T-cell (primary cell): ENCODE data around the gene AMOTL2. TPM values are rescaled to one million over a fixed set of nuclear protein-coding genes. Genes with fewer than 3 reads are reported as not detected.
A peak's percentile ranks its signal among the peaks of the same experiment; 100 is the strongest.

ENCODE experiments used
- ATAC-seq, 4 experiments: fragments of 200-7000 bp in 3 of 4; fragments of 150-1000 bp in 1 of 4; cut with Tn5 transposase; replicated peaks in 1 of 4; 1 replicate in 3 of 4; 2 replicates in 1 of 4; pipeline ENCODE4 v1.10.0; 2021; ENCODE audit warnings: moderate library complexity in 3 of 4, mild to moderate bottlenecking in 2 of 4, moderate number of reproducible peaks in 1 of 4
- CTCF ChIA-PET, 2 donors: fragments of 300-600 bp; sonication (Branson Sonifier 250); formaldehyde crosslinking; loops; one replicate each; lab custom pipeline; 2022; ENCODE audit warnings: antibody characterized with exemption in 2 of 2; lab: Charles Lee
- POLR2A ChIA-PET, 2 donors: fragments of 300-600 bp; sonication (Branson Sonifier 250); formaldehyde crosslinking; loops; one replicate each; lab custom pipeline; 2022; ENCODE audit warnings: antibody characterized with exemption in 2 of 2; lab: Charles Lee
- DNase-seq, 35 experiments: peaks; one replicate each; pipeline versions ENCODE4 v3.0.0 to v3.0.0-alpha.2; 2013 to 2023
- H3K27ac ChIP-seq: one replicate; pipeline ENCODE4 v1.5.1; 2013; ENCODE audit warnings: low read length
- H3K27me3 ChIP-seq, 2 experiments: replicated peaks in 1 of 2; 1 replicate in 1 of 2; 2 replicates in 1 of 2; pipeline versions ENCODE4 v1.6.1 to v1.7.0; 2013; ENCODE audit warnings: low read length in 1 of 2, mixed read lengths in 1 of 2; ENCODE audit not compliant: control insufficient read depth in 2 of 2, insufficient read depth in 2 of 2; ENCODE audit errors: extremely low read depth in 1 of 2
- H3K36me3 ChIP-seq, 2 donors: 1 replicate in 1 of 2; 2 replicates in 1 of 2; pipeline versions ENCODE4 v1.6.1 to v1.7.0; 2013; ENCODE audit warnings: low read length in 1 of 2; ENCODE audit not compliant: control insufficient read depth in 2 of 2, insufficient read depth in 1 of 2; ENCODE audit errors: extremely low read depth in 1 of 2
- H3K4me1 ChIP-seq, 2 experiments: 1 replicate in 1 of 2; 2 replicates in 1 of 2; pipeline versions ENCODE4 v1.6.1 to v1.7.0; 2013; ENCODE audit warnings: low read length in 2 of 2, mixed read lengths in 1 of 2; ENCODE audit not compliant: insufficient read depth in 2 of 2, control insufficient read depth in 1 of 2; ENCODE audit errors: extremely low read depth in 1 of 2
- H3K4me3 ChIP-seq, 2 donors: 1 replicate in 1 of 2; 2 replicates in 1 of 2; pipeline versions ENCODE4 v1.5.1 to v1.7.0; 2013; ENCODE audit warnings: mild to moderate bottlenecking in 2 of 2, low read length in 1 of 2, moderate library complexity in 1 of 2; ENCODE audit not compliant: control insufficient read depth in 1 of 2; ENCODE audit errors: extremely low read depth in 1 of 2
- H3K9me3 ChIP-seq: 2 replicates; pipeline ENCODE4 v1.7.0; 2013
- H3K27ac Mint-ChIP-seq, 2 donors: one replicate each; pipeline ENCODE4 v1.8.0; 2020 to 2021; ENCODE audit warnings: mild to moderate bottlenecking in 2 of 2, mixed read lengths in 2 of 2
- H3K27me3 Mint-ChIP-seq, 2 donors: one replicate each; pipeline ENCODE4 v1.8.0; 2021 to 2022; ENCODE audit warnings: mixed read lengths in 2 of 2
- H3K36me3 Mint-ChIP-seq: one replicate; pipeline ENCODE4 v1.8.0; 2021; ENCODE audit warnings: mixed read lengths
- H3K4me1 Mint-ChIP-seq, 3 donors: one replicate each; pipeline ENCODE4 v1.8.0; 2020 to 2022; ENCODE audit warnings: mixed read lengths in 3 of 3, mild to moderate bottlenecking in 1 of 3
- H3K4me3 Mint-ChIP-seq, 3 donors: one replicate each; pipeline ENCODE4 v1.8.0; 2020 to 2022; ENCODE audit warnings: mild to moderate bottlenecking in 3 of 3, mixed read lengths in 3 of 3, moderate library complexity in 3 of 3
- H3K9me3 Mint-ChIP-seq, 3 donors: one replicate each; pipeline ENCODE4 v1.8.0; 2020 to 2022; ENCODE audit warnings: mixed read lengths in 3 of 3
- WGBS: methylation state at CpG from one replicate; pipeline ENCODE4 v1.1.5; 2013; ENCODE audit warnings: missing lambda C conversion rate; ENCODE audit not compliant: insufficient coverage; 5-methylcytosine and 5-hydroxymethylcytosine counted together
- total RNA-seq, 35 experiments: library from RNA in 6 of 35; stranded (reverse) in 6 of 35; fragments of 120-200 nt in 1 of 35; gene quantifications; one replicate each; pipeline versions ENCODE4 v1.2.1 to v1.2.4 and lab custom pipeline; 2013 to 2026

AMOTL2 gene
- total RNA-seq, 5 donors from 2014 or later (not counting 1 experiment from before 2014, with no cell fraction given), result 0.20 to 0.96 (median 0.76) TPM; not detected in 2

- Mint-ChIP-seq H3K27ac (no peak overlapping the region), H3K9me3 (no peaks in the 10 kb centered on the region), H3K4me3 (no peak overlapping the region), H3K27me3 (peaks cover 22 to 46% of the 10 kb centered on the region in 2 donors), H3K36me3 (no peaks in the 10 kb centered on the region), H3K4me1 (peaks cover 10 to 14% (median 13%) of the 10 kb centered on the region in 3 donors)
- ATAC-seq, result no peak
- ChIA-PET CTCF (interaction anchor here in 1 of 2 donors (0.7 kb wide), 1 partner anchor 13 kb away, joined by 3 read pairs; no protein-coding TSS in a partner anchor), POLR2A (no interaction called here)
- Histone ChIP-seq H3K4me1 (peaks cover 0 to 18% of the 10 kb centered on the region in 2 experiments), H3K36me3 (no peaks in the 10 kb centered on the region), H3K4me3 (no peak overlapping the region), H3K27me3 (peaks cover 4 to 48% of the 10 kb centered on the region in 2 experiments), H3K9me3 (no peaks in the 10 kb centered on the region), H3K27ac (no peak overlapping the region)
- no peak for DNase-seq
- WGBS, result 93% methylated on average over 3 of the region's 5 CpGs
Measured at GRCh38 chr3:134376786-134377426, 2.7 kb upstream of the AMOTL2 start.

GRCh38 chr3:134376385-134376765 is 2.1 kb upstream of the AMOTL2 start:
- no peak overlapping the region for H3K27ac ChIP-seq
- peaks cover 4 to 45% of the 10 kb centered on the region in 2 experiments for H3K27me3 ChIP-seq
- Mint-ChIP-seq H3K4me1 (peaks cover 10 to 14% (median 13%) of the 10 kb centered on the region in 3 donors), H3K27me3 (peaks cover 22 to 46% of the 10 kb centered on the region in 2 donors), H3K27ac (no peak overlapping the region), H3K9me3 (no peaks in the 10 kb centered on the region), H3K36me3 (no peaks in the 10 kb centered on the region), H3K4me3 (no peak overlapping the region)
- ATAC-seq (no peak), DNase-seq (no peak)
- no peaks in the 10 kb centered on the region for H3K36me3 ChIP-seq
- POLR2A ChIA-PET, result no interaction called here
- CTCF ChIA-PET, result no interaction called here
- H3K4me1 ChIP-seq, result peaks cover 0 to 18% of the 10 kb centered on the region in 2 experiments
- H3K9me3 ChIP-seq, result no peaks in the 10 kb centered on the region
- H3K4me3 ChIP-seq, result no peak overlapping the region
- 100% methylated on average over 1 of the region's 4 CpGs for WGBS

- no peaks in the 10 kb centered on the region for H3K36me3 ChIP-seq
- Mint-ChIP-seq H3K27ac (no peak overlapping the region), H3K27me3 (peaks cover 22 to 46% of the 10 kb centered on the region in 2 donors), H3K4me1 (peaks cover 10 to 14% (median 13%) of the 10 kb centered on the region in 3 donors), H3K9me3 (no peaks in the 10 kb centered on the region), H3K36me3 (no peaks in the 10 kb centered on the region), H3K4me3 (peak overlapping the region; percentile 74 to 80 (median 79))
- peaks cover 0 to 18% of the 10 kb centered on the region in 2 experiments for H3K4me1 ChIP-seq
- H3K9me3 ChIP-seq, result no peaks in the 10 kb centered on the region
- no peak for DNase-seq
- ChIA-PET POLR2A (no interaction called here), CTCF (no interaction called here)
- H3K27me3 ChIP-seq, result peaks cover 4 to 43% of the 10 kb centered on the region in 2 experiments
- ATAC-seq, result no peak
- H3K27ac ChIP-seq, result no peak overlapping the region
- 74% methylated on average over 5 of the region's 8 CpGs for WGBS
- no peak overlapping the region for H3K4me3 ChIP-seq
Measured at GRCh38 chr3:134375582-134376384, 1.5 kb upstream of the AMOTL2 start.

DNA sequence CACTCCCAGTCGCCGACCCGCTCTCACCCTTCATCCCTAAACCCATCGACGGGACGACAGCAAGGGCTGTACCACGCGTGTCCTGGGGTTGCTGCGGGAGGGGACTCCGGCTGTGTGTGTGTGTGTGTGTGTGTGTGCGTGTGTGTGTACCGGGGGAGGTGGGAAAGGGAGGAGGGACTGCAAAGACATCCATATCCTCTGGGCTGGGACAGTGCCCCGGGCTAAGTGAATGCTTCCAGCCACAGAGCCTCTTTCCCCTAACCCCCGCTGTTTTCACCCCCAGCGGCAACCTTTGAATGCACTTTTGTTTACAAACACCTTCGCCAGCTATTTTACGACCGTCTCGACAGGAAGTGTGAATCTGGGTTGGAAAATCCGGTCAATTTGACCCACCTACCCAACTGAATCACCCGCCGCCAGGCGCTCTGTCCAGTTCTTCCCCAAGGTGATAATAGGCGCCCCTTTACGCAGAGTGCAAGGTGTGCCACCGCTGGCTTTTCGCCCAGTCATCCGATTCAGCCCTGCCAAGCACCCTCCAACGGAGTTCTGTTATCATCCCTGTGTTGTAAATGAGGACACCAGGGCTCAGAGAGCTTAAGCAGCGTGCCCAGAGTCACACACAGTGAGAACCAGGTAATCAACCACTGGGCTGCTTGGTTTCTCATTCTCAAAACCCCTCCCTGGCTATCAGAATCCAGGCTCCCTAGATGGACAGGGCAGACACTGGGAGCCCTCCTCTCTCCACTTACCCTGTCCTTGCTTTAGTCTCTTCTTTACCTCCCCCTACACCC is 739 bp upstream of the AMOTL2 start:
- Histone ChIP-seq H3K4me1 (peaks cover 0 to 18% of the 10 kb centered on the region in 2 experiments), H3K27me3 (peaks cover 4 to 43% of the 10 kb centered on the region in 2 experiments), H3K36me3 (no peaks in the 10 kb centered on the region), H3K9me3 (no peaks in the 10 kb centered on the region), H3K4me3 (peak overlapping the region; percentile 33 to 58), H3K27ac (no peak overlapping the region)
- CTCF ChIA-PET, result no interaction called here
- peaks cover 22 to 46% of the 10 kb centered on the region in 2 donors for H3K27me3 Mint-ChIP-seq
- POLR2A ChIA-PET, result interaction anchor here in 1 of 2 donors (0.6 kb wide), 1 partner anchor 19 kb away, joined by 3 read pairs; no protein-coding TSS in a partner anchor
- H3K27ac Mint-ChIP-seq, result peak overlapping the region in 1 of 2 donors; percentile 27
- DNase-seq, result no peak
- no peaks in the 10 kb centered on the region for H3K36me3 Mint-ChIP-seq
- H3K4me3 Mint-ChIP-seq, result peak overlapping the region; percentile 74 to 80 (median 79)
- ATAC-seq, result peak in 2 of 4 experiments; percentile 14 to 22
- peaks cover 10 to 14% (median 13%) of the 10 kb centered on the region in 3 donors for H3K4me1 Mint-ChIP-seq
- H3K9me3 Mint-ChIP-seq, result no peaks in the 10 kb centered on the region
- 25% methylated on average over 17 of the region's 30 CpGs for WGBS

GRCh38 chr3:134373271-134374104 is 759 bp downstream of the AMOTL2 start:
- Mint-ChIP-seq H3K4me3 (peak overlapping the region; percentile 74 to 80 (median 79)), H3K4me1 (peaks cover 10 to 14% (median 13%) of the 10 kb centered on the region in 3 donors), H3K27me3 (peaks cover 22 to 46% of the 10 kb centered on the region in 2 donors), H3K9me3 (no peaks in the 10 kb centered on the region), H3K27ac (no peak overlapping the region), H3K36me3 (no peaks in the 10 kb centered on the region)
- WGBS, result 53% methylated on average over 37 of the region's 51 CpGs
- H3K4me3 ChIP-seq, result peak overlapping the region; percentile 33 to 64
- DNase-seq, result no peak
- peaks cover 0 to 18% of the 10 kb centered on the region in 2 experiments for H3K4me1 ChIP-seq
- H3K9me3 ChIP-seq, result no peaks in the 10 kb centered on the region
- POLR2A ChIA-PET, result no interaction called here
- CTCF ChIA-PET, result no interaction called here
- no peaks in the 10 kb centered on the region for H3K36me3 ChIP-seq
- H3K27me3 ChIP-seq, result peaks cover 4 to 43% of the 10 kb centered on the region in 2 experiments
- ATAC-seq, result no peak
- H3K27ac ChIP-seq, result no peak overlapping the region
